Measurements from ENCODE around the gene CIAO3.
"Not testable (repeated sequence)": the region's sequence is repeated elsewhere in the genome, so short reads cannot be mapped to it uniquely, and the experiment has no call there.

Gene CIAO3

DNA sequence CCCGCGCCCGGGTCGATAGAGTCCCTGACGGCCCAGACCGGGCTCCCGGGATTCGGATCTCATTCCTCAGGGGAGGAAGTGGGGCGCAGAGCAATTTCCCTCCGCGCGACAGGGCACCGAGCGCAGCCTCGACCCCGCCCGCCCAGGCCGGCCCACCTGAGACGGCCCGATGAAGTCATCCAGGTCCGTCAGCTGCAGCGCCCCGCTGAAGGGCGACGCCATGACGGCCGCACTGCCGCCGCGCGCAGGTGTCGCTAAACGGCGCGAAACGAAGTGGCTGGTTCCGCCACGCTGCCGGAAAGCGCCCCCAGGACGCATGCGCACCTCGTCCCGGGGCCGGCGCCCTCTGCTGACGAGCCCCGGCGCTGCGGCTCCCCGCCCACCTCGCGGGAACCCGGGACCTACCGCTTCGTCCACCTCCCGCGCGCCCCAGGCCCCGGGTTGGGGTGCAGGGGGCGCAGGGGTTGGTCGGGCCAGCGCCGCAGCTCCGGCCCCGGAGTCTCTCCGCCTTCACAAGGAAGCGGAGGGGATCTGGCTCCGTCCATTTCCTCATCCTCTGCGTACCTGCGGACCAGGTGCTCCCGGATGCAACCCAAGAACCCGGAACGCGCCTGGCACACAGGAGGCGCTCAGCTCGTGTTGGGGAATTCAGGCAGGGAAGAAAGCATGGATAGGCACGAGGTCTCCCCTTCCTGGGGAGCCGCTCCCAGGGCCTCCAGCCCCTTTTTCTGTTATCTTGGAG is at the start of gene CIAO3:
Gene CIAO3, minus strand, starts transcription at position 234 of the 742 bp plus-strand sequence. Its CDS starts 12 bp downstream, at position 222.
- peak; percentile 92 for DNase-seq (ENCODE audit: low spot score)

DNA sequence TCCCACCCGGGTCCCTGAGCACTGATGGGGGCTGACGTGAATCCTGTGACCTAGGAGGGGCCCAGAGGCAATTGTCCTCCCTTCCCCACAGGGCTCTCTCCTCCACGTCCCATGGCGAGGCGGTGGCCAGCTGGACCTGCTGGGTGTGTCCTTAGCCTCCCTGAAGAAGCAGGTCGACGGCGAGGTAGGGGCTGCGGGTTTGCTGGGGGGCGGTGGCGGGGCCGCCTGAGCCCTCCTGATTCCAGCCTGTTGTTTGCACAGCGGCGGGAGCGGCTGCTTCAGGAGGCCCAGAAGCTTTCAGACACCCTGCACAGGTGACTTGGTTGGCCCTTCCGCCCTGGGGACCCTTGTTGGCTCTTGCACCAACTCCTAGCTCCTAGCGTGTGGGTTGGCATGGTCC is 49.3 kb upstream of the CIAO3 start:
- no peak for DNase-seq (ENCODE audit: low spot score)

DNA sequence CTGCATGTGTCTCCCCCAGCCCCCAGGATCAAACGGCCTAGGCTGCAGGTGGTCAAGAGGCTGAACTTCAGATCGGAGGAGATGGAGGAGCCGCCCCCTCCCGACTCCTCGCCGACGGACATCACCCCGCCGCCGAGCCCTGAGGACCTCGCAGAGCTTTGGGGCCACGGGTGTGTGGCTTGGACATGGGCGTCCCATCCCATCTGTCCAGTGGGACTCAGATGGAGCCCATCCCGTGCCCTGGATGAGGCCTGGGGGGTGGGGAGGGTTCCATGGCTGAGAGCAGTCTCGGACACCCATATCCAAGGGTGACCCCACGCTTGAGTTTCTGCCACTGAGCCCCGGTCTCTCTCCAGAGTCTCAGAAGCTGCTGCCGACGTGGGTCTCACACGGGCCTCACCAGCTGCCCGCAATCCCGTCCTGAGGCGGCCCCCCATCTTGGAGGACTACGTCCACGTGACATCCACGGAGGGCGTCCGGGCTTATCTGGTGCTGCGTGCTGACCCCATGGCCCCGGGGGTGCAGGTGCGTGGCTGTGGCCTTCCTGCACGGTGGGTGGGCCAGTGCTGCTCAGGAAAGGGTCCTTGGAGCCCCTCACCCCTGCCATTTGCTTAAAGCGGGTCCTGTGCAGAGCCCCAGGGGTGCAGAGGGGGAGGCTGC is 48.5 kb upstream of the CIAO3 start:
- DNase-seq (ENCODE audit: low spot score) = no peak

GRCh38 chr16:788399-789126 is 47.8 kb upstream of the CIAO3 start, which contains the start of gene CHTF18:
Gene CHTF18 (plus strand): TSS chr16:788620. CDS start chr16:788685, 65 bp downstream.
- peak; percentile 93 for DNase-seq (ENCODE audit: low spot score)

GRCh38 chr16:787978-788398 is 47.2 kb upstream of the CIAO3 start, which contains the start of gene RPUSD1:
Gene RPUSD1 (minus strand): TSS chr16:788381. CDS start chr16:787737, 644 bp downstream.
- no peak for DNase-seq (ENCODE audit: low spot score)

DNA sequence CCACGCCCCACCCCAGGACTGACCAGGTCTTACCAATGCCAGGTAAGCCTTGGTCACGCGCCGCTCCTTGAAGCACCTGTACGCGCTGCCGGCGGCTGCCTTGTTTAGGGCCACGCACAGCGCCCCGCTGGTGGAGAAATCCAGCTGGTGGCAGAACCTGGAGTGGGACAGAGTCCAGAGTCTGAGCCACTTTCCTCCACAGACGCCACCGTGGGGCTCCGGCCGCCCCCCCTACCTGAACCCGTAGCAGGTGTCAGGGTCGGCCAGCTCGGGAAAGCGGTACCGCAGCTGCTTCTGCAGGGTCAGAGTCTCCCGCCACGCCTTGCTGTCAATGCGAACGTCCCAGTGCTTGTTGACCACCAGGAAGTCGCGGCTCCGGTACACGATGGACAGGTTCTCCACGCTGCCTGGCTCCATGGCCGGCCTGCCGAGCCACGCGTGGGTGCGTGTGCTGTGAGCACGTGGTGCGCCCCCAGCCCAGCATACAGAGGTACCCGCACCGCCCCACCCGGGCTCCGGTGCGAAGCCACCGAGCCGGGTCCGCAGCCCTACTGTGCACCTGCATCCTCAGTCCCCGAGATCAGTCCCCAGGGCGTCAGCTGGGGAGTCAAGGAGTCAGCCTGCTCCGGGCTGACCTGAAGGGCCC is 46.6 kb upstream of the CIAO3 start:
- no peak for DNase-seq (ENCODE audit: low spot score)

- peak; percentile 43 for DNase-seq (ENCODE audit: low spot score)
Measured at GRCh38 chr16:785563-786535, 45.1 kb upstream of the CIAO3 start.

DNA sequence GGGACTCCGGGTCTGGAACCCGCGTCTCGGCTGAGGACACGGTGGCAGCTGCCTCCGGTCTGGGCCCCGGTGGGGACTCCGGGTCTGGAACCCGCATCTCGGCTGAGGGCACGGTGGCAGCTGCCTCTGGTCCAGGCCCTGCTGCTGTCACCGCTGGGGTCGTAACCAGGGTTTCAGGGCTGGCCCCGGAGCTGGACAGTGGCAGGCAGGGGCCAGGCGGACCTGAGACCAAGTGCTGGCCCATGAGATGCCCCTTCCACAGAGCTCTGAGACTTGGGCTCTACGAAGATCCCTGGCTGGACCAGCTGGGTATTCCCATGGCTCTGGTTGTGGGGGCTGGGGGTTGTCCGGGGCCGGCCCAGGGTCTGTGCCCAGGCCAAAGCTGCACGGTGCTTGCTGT is 43.6 kb upstream of the CIAO3 start:
- DNase-seq (ENCODE audit: low spot score) = no peak

- no peak for DNase-seq (ENCODE audit: low spot score)
Measured at GRCh38 chr16:783404-784161, 42.8 kb upstream of the CIAO3 start.

DNA sequence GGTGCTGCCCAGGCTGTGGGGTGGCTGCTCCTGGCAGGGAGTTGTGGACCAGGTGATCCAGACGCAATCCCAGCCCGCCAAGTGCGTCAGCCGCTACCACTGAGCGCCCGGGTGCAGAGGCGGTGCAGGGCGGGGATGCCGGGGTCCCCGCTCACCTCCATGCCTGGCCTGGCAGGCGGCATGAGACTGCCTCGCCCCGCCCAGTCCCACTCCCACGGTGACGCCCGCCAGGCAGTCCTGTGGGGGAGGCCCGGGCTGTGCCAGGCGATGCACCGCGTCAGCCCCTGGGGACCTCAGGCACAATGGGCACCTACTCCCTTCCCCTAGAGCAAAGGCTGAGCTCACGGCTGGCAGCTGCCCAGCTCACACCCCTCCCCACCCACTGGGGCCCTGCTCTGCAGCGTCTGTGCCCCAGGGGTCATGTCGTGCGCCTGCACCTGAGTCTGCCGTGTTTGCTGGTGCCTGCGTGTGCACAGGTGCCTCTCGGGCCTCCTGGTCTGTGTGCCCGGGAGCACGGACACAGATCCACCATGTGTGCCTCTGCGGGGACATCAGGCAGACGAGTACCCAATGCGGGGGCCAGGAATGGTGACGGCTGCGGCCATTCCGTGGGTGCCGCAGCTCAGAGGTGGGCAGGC is 42.1 kb upstream of the CIAO3 start:
- no peak for DNase-seq (ENCODE audit: low spot score)

- no peak for DNase-seq (ENCODE audit: low spot score)
Measured at GRCh38 chr16:782258-782657, 41.5 kb upstream of the CIAO3 start.

GRCh38 chr16:781346-782010 is 40.7 kb upstream of the CIAO3 start:
- no peak for DNase-seq (ENCODE audit: low spot score)

- no peak for DNase-seq (ENCODE audit: low spot score)
Measured at GRCh38 chr16:780296-780695, 39.5 kb upstream of the CIAO3 start.

DNA sequence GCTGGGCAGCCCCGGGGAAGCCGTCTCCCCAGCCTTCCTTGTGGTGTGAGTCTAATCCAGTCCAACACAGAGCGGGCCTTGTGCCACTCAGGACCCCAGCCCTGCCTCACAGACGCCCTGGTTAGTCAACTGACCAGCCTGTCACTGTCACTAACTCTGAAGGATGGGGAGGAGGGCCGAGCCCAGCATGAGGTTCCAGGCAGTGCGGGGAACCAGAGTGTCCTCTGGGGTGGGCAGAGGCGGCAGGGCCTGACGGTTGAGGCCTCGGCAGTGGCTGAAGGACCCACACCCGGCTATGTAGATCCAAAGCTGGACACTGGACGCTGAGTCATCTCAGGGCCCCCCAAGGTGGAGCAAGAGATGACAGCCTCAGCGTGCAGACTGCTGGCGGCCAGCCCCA is 38.8 kb upstream of the CIAO3 start:
- DNase-seq (ENCODE audit: low spot score) = no peak

DNA sequence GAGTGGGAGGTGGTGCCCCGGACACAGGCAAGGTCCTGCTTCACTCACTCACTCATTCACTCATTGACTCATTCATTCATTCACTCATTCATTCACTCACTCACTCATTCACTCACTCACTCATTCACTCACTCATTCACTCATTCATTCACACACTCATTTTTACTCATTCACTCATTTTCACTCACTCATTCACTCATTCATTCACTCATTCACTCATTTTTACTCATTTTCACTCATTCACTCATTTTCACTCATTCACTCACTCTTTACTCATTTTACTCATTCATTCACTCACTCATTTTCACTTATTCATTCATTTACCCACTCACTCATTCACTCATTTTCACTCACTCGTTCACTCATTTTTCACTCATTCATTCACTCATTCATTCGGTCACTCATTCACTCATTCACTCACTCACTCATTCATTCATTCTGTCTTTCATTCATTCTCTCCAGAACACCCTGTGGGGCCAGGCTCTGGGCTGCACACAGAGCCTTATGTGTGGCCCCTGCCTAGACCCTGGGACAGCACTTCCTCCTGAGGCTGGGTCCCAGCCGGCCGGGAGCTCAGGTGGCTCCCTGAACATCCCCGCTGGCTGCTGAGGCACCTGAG is 38.2 kb upstream of the CIAO3 start:
- no peak for DNase-seq (ENCODE audit: low spot score)

DNA sequence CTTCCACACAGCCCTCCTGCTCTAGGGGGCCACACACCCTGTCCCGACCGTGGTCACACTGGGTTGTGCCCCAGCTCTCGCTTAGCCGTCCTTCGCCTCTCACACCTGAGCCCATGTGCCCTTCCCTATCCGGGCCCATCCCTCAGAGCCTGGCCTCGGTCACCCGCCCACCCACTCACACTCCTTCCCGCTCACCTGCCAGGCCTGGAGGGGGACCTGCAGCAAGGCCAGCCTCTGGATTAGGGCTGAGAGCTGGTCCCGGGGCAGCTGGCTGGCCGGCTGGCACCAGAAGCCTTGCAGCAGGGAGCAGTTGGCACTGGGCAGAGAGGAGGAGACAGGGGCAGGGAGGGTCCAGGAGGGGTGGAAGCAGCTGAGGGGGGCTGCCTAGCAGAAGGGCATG is 37.6 kb upstream of the CIAO3 start:
- no peak for DNase-seq (ENCODE audit: low spot score)

DNA sequence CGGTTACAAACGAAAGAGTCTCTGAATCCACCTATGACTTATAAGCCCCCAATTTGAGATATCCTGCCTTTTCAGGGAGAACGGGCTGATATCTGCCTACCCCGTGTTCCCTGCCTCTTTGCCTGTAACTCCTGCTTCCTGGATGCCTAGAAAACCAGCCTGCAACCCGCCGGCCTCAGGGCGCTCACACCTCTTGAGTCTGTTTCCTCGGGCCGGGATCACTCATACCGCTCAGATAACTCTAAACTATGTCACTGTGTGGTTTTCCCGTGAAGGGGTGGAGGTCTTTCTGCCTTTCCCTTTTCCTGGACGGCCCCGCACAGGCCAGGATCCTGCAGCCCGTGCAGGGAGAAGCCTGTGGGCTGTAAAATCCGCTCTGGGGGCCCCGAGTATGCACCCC is 37.0 kb upstream of the CIAO3 start:
- DNase-seq (ENCODE audit: low spot score) = no peak

DNA sequence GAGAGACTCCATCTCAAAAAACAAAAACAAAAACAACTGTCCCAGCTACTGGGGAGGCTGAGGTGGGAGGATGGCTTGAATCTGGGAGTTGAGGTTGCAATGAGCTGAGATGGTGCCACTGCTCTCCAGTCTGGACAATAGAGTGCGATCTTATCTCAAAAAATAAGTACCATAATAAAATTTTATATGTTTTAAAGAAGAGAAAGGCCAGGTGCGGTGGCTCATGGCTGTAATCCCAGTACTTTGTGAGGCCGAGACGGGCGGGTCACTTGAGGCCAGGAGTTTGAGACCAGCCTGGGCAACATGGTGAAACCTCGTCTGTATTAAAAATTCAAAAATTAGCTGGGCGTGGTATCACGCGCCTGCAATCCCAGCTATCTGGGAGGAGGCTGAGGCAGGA is 36.0 kb upstream of the CIAO3 start:
- no peak for DNase-seq (ENCODE audit: low spot score)

DNA sequence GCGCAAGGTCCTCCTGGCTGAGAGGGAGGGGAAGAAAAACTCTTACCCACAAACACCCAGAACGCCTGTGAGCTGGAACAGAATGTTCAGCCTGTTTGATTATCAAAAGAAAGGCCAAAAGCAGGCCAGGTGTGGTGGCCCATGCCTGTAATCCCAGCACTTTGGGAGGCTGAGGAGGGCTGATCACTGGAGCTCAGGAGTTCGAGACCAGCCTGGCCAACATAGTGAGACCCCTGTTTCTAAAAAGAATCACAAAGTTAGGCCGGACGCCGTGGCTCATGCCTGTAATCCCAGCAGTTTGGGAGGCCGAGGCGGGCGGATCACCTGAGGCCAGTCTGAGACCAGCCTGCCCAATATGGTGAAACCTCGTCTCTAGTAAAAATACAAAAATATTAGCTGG is 35.5 kb upstream of the CIAO3 start:
- DNase-seq (ENCODE audit: low spot score) = not testable (repeated sequence)
